Parathyroid adenoma (tissue), 2 donors: ENCODE measurements around the gene ANKS1A.

Source experiments
- H2AFZ ChIP-seq: fragments of 300-600 bp; sonication (generic); one replicate; pipeline ENCODE4 v1.7.0; 2017; ENCODE audit warnings: antibody characterized with exemption, mild to moderate bottlenecking
- H3K27ac ChIP-seq: fragments of 300-600 bp; sonication (generic); one replicate; pipeline ENCODE4 v1.7.0; 2017
- H3K27me3 ChIP-seq: fragments of 300-600 bp; sonication (generic); one replicate; pipeline ENCODE4 v1.7.0; 2017; ENCODE audit warnings: low read length; ENCODE audit not compliant: control insufficient read depth, insufficient read depth
- H3K36me3 ChIP-seq: fragments of 300-600 bp; sonication (generic); one replicate; pipeline ENCODE4 v1.7.0; 2017; ENCODE audit warnings: low read length; ENCODE audit not compliant: control insufficient read depth, insufficient read depth
- H3K4me1 ChIP-seq: fragments of 300-600 bp; sonication (generic); one replicate; pipeline ENCODE4 v1.7.0; 2017; ENCODE audit warnings: control low read depth
- H3K4me2 ChIP-seq: fragments of 300-600 bp; sonication (generic); one replicate; pipeline ENCODE4 v1.7.0; 2017; ENCODE audit warnings: low read length
- H3K4me3 ChIP-seq: fragments of 300-600 bp; sonication (generic); one replicate; pipeline ENCODE4 v1.7.0; 2017; ENCODE audit warnings: low read depth, low read length
- H3K79me2 ChIP-seq: fragments of 300-600 bp; sonication (generic); one replicate; pipeline ENCODE4 v1.7.0; 2017; ENCODE audit warnings: control low read depth
- H3K9ac ChIP-seq: fragments of 300-600 bp; sonication (generic); one replicate; pipeline ENCODE4 v1.7.0; 2017; ENCODE audit warnings: mild to moderate bottlenecking
- H3K9me3 ChIP-seq: fragments of 300-600 bp; sonication (generic); one replicate; pipeline ENCODE4 v1.7.0; 2017; ENCODE audit warnings: low read length; ENCODE audit not compliant: control insufficient read depth
- CTCF ChIP-seq: fragments of 300-600 bp; sonication (generic); IDR thresholded peaks from one replicate; pipeline ENCODE4 v1.7.0; 2017; ENCODE audit warnings: antibody characterized with exemption, mild to moderate bottlenecking
- donor health status: primary hyperparathyroidism.

Gene ANKS1A

GRCh38 chr6:34906826-34907225 lies 17.8 kb downstream of the ANKS1A start:
- no peaks in the 10 kb centered on the region for H3K4me1 ChIP-seq
- no peak overlapping the region for H3K9ac ChIP-seq
- H3K4me2 ChIP-seq: no peak overlapping the region
- H3K79me2 ChIP-seq: peaks cover 64% of the 10 kb centered on the region
- H3K4me3 ChIP-seq: no peak overlapping the region
- H3K27me3 ChIP-seq: no peaks in the 10 kb centered on the region
- no peak overlapping the region for H2AFZ ChIP-seq
- no peaks in the 10 kb centered on the region for H3K9me3 ChIP-seq
- H3K27ac ChIP-seq: no peak overlapping the region
- H3K36me3 ChIP-seq: no peaks in the 10 kb centered on the region
- no peak for TF ChIP-seq CTCF

- Histone ChIP-seq H3K9me3 (no peaks in the 10 kb centered on the region), H3K27ac (no peak overlapping the region), H3K4me2 (no peak overlapping the region), H3K79me2 (peaks cover 60% of the 10 kb centered on the region), H2AFZ (no peak overlapping the region), H3K4me1 (no peaks in the 10 kb centered on the region), H3K27me3 (no peaks in the 10 kb centered on the region), H3K4me3 (no peak overlapping the region), H3K9ac (no peak overlapping the region), H3K36me3 (no peaks in the 10 kb centered on the region)
- TF ChIP-seq CTCF: no peak
Measured at GRCh38 chr6:34908194-34908593, 19.1 kb downstream of the ANKS1A start.

GRCh38 chr6:34909320-34909883 lies 20.3 kb downstream of the ANKS1A start:
- Histone ChIP-seq H3K27ac (no peak overlapping the region), H3K4me3 (no peak overlapping the region), H3K9me3 (no peaks in the 10 kb centered on the region), H2AFZ (no peak overlapping the region), H3K36me3 (no peaks in the 10 kb centered on the region), H3K27me3 (no peaks in the 10 kb centered on the region), H3K4me2 (no peak overlapping the region), H3K79me2 (peaks cover 49% of the 10 kb centered on the region), H3K9ac (no peak overlapping the region), H3K4me1 (no peaks in the 10 kb centered on the region)
- no peak for TF ChIP-seq CTCF

GRCh38 chr6:34911822-34912221 lies 22.8 kb downstream of the ANKS1A start:
- no peak overlapping the region for H2AFZ ChIP-seq
- no peaks in the 10 kb centered on the region for H3K9me3 ChIP-seq
- no peak overlapping the region for H3K27ac ChIP-seq
- H3K4me2 ChIP-seq: no peak overlapping the region
- H3K4me1 ChIP-seq: no peaks in the 10 kb centered on the region
- no peak overlapping the region for H3K9ac ChIP-seq
- H3K27me3 ChIP-seq: no peaks in the 10 kb centered on the region
- peaks cover 28% of the 10 kb centered on the region for H3K79me2 ChIP-seq
- no peaks in the 10 kb centered on the region for H3K36me3 ChIP-seq
- H3K4me3 ChIP-seq: no peak overlapping the region
- TF ChIP-seq CTCF: no peak

GRCh38 chr6:34912715-34913464 lies 23.8 kb downstream of the ANKS1A start:
- Histone ChIP-seq H3K9ac (no peak overlapping the region), H3K79me2 (peaks cover 26% of the 10 kb centered on the region), H3K9me3 (no peaks in the 10 kb centered on the region), H3K4me3 (no peak overlapping the region), H2AFZ (no peak overlapping the region), H3K27ac (no peak overlapping the region), H3K36me3 (no peaks in the 10 kb centered on the region), H3K27me3 (no peaks in the 10 kb centered on the region), H3K4me2 (no peak overlapping the region), H3K4me1 (no peaks in the 10 kb centered on the region)
- no peak for TF ChIP-seq CTCF
